ENCODE results near the gene VCPKMT.
"Not testable (repeated sequence)": the region's sequence is repeated elsewhere in the genome, so short reads cannot be mapped to it uniquely, and the experiment has no call there.

VCPKMT gene

DNA sequence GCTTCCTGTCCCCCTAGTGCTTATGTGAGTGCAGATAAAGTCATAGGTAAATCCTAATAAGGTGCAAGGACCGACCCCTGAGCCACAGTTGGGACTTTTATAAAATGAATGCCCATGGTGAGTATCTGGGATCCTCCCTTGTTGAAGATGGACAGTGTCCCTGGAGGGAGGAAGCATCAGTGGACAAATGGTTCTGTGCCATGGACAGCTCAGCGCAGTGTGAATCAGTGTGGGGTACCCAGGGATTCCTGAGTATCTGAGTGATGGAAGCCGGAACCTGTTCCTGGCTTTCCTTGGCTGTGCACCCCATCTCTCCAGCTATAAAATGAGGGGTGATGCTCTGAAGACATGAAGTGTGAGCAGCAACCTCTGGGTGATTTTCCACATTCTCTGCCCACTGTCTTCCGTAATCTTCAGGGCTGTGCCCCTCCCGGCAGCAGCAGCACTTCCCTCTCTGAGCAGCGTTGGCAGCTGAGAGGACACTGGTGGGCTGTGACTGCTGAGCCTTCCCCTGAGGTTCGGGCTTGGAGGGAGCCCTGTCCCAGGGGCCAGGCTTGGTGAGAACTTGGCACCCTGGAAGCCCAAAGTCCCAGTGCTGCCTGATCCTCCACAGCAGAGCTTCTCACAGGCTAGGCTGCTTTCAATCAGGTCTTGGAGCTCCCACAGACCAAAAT is 25.0 kb downstream of the VCPKMT start:
- DNase-seq: no peak

DNA sequence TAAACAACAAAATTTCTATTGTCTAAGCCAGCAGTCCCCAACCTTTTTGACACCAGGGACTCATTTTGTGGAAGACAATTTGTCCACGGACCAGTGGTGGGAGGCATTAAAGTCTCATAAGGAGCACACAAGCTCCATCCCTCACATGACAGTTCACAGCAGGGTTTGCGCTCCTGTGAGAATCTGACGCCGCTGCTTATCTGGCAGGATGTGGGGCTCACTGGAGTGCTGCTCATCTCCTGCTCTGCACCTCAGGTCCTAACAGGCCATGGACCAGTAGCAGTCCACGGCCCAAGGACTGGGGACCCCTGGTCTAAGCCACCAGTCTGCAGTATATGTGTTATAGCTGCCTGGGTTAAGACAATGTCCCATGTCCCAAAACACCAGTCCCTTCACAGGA is 27.2 kb downstream of the VCPKMT start:
- peak; percentile 15 for DNase-seq

DNA sequence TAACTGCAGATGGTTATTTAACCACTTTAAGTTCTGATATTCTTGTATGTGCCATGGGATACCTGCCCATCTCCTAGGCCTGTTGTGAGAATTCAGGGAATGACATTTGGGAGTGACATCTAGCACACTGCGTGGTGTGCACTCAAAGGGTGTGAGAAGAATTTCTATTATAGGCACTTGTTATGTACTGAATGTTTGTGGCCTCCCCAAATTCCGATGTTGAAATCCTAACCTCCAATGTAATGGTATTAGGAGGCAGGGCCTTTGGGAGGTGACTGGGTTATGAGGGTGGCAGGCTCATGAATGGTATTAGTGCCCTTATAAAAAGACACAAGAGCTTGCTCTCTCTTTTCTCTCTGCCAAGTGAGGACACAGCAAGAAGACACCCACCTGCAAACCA is 27.6 kb downstream of the VCPKMT start:
- no peak for DNase-seq

DNA sequence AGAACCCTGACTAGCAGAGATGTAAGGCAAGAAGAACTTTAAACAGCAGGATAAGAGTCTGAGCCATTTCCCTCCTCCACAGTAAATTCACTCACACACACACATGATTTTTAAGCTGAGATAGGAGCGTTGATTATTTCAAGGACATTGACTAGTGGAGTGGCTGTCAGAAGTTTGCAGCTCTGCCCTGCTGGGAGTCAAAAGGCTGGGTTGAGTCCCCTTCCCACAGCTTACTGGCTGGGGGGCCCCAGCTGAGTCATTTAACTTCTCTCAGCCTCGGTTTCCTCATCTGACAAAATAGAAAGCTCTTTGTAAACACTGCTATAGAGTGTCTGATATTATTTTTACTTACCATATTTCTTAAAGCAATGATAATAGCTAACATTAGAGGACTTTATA is 28.3 kb downstream of the VCPKMT start:
- no peak for DNase-seq

DNA sequence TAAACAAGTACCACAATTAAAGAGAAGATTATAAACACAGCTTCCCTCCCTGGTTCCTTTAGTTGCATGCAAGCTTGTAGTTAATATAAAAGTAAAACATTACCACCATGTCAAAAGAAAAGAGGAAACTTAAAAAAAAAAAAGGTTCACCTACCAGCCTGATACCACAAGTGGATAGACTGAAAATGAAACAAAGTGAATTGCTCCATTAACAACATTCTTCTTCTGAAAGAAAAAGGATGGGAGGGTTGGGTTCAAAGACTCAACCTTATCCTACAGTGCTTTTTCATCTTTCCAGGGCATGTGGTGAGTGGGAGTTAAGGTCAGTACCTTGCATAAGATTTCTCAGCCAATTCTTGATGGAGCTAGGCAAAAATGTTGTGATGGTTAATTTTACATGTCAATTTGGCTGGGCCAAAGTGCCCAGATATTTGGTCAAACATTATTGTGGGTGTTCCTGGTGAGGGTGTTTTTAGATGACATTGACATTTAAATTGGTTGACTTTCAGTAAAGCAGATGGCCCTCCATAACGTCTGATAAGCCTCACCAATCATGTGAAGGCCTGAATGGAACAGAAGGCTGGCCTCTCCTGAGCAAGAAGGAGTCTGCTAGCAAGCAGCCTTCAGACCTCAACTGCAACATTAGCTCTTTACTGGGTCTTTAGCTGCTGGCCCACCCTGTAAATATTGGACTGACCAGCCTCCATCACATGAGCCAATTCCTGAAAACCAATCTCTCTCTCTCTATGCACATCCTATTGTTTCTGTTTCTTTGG is 28.8 kb downstream of the VCPKMT start:
- peak; percentile 60 for DNase-seq

DNA sequence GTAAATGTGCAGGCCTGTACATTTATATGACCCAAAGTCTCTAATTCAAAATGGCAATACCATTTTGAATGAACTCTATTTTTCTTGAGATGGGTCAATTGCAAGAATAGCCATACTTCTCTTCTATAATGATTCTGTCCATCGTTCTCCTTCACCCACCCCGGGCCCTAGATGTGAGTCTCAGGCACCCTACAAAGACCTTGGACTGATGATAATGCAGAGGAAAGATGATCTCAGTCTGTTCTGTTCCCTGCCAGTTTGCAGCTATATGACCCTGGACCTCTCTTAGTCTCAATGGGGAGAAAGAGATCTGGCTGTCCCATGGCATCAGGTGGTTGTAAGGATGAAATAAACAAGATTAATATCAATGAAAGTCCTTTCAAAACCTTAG is 30.1 kb downstream of the VCPKMT start:
- no peak for DNase-seq

DNA sequence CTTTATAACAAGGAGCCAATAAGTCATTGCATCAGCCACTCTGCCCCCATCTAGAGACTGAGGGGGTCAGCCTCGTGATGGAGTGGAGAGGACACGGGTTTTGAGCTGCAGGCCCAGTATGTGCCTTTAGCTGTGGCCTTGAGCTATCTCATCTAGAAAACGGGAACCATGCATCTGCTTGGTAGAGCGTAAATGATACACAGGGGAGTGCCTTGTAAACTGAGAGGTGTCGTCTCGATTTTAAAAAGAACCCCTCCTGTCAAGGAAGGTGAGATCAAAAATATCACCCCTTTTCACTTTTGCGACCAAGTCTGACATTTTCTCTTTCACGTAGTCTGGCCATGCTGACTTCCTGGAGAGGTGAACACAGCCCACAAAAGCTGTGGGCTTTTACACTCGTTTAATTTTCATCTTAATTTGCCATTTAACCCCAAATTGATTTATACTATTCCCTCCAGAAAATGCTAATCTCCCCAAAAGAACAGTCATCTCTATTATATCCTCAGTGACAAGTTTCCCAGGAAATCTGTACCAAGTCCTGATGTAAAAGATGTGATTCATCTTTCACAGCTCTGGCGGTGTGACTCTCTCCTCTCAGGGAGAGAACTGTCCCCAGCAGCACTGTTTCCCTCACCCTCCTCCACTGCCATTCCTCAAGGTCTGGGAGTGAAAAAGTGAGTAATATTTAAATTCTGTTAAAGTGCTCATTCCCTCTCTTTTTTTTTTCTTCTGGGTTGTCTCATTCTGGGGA is 30.6 kb downstream of the VCPKMT start:
- DNase-seq: peak; percentile 22

DNA sequence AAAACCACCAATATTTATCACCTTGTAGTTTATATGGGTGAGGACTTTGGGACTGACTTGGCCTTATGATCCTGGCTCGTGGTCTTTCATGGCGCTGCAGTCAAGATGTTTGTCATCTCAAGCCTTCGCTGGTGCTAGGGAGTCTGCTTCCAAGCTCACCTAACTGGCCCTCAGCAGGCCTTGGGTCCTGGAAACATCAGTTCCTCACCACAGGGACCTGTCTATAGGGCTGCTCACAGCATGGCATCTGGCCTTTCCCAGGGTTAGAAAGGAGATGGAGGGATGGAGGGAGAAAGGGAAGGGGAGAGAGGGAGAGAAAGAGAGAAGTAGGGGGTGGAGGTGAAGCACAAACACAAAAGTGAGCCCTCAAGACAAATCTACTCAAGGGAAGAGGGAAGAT is 31.7 kb downstream of the VCPKMT start:
- DNase-seq: no peak

DNA sequence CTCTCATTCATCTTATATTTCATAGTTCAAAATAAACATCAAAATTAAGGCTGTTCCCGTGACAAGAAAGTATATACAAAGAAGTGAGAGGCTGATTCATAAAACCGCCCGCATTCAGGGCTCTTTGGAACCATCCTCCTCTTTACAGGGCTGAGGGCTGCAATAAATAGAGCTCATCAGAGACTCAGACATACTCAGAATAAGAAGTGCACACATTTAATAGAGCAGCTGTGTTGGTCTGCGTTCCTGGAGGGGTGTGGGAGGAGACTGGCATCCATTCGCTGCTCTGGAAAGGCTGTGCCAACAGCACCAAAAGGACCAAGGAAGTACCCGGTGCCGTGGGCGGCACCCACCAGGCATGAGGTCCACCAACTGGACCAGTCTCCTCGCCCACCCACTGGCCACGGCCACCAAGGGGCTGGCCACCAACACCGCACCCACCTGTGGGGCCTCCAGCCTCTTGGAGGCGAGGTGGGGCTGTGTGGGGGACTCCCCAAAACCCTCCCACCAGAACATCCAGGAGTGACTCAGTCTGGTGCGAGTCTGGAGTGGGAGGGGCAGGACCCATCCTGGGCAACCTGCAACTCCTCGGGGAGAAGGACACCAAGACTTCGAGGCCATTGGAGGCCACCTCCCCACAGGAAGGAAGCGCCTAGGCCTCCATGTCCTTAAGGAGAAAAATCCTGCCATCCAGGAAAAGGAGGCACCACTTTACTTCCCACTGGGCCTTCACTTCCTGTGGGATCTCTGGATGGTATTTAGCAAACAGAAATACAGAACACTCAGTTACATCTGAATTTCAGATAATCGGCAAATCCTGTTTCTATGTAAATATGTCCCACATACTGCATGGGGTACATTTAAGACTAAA is 32.7 kb downstream of the VCPKMT start:
- DNase-seq: peak; percentile 30

DNA sequence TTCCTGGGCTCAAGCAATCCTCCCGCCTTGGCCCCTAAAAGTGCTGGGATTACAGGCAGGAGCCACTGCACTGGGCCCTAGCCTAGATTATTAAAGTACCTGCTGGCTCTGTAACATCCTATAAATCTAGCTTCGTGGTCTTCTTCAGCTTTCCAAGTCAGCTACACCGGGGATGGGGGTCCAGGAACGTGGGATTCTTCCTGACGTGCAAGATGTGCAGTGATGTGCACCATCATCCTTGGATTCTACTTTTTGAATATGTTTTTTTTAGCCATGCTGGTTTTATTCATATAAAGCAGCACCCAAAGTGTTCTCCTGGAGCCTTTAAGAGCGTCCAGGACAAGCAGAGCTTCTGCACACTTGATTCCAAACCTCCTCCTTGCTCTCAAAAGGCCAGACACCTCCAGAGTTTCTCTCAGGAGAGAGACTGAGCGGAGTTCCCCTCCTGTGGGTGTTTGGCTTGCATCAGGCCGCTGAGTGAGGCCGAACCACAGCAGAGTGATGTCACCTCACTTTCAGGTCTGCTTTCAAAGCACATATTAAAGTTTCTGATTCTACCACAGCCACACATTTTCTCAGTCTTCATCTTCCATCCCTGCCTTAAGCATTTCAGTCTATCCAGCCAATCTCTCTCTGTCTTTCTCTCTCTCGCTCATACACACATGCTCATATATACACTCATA is 33.4 kb downstream of the VCPKMT start:
- peak; percentile 92 for DNase-seq

DNA sequence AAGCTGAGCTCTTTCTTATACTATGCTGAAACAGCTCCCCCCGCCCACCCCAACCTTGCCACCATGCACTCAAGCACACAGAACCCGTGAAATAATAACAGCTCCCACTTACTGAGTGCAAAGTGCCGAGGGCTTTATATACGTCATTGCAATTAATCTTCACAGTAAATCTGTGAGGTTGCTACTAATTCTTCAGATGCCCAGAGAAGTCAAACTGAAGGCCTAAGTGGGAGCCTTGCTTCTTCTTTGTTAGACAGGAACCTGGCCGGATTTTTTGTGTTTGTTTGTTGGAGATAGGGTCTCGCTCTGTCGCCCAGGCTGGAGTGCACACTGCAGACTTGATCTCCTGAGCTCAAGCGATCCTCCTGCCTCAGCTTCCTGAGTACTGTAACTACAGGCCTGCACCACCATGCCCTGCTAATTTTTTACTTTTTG is 34.0 kb downstream of the VCPKMT start:
- DNase-seq: peak; percentile 80

DNA sequence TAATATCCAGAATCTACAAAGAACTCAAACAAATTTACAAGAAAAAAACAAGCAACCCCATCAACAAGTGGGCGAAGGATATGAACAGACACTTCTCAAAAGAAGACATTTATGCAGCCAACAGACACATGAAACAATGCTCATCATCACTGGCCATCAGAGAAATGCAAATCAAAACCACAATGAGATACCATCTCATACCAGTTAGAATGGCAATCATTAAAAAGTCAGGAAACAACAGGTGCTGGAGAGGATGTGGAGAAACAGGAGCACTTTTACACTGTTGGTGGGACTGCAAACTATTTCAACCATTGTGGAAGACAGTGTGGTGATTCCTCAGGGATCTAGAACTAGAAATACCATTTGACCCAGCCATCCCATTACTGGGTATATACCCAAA is 37.3 kb downstream of the VCPKMT start:
- DNase-seq: not testable (repeated sequence)

DNA sequence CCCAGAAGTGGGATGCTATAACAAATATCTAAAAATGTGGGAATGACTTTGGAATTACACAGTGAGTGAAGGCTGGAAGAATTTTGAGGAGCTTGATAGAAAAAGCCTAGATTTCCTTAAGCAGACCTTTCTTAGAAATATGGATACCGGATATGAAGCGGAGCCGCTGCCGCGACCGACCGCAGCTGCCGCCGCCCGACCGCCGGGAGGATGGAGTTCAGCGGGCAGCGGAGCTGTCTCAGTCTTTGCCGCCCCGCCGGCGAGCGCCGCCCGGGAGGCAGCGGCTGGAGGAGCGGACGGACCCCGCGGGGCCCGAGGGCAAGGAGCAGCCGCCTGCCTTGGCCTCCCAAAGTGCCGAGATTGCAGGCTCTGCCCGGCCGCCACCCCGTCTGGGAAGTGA is 42.7 kb downstream of the VCPKMT start:
- DNase-seq: not testable (repeated sequence)

DNA sequence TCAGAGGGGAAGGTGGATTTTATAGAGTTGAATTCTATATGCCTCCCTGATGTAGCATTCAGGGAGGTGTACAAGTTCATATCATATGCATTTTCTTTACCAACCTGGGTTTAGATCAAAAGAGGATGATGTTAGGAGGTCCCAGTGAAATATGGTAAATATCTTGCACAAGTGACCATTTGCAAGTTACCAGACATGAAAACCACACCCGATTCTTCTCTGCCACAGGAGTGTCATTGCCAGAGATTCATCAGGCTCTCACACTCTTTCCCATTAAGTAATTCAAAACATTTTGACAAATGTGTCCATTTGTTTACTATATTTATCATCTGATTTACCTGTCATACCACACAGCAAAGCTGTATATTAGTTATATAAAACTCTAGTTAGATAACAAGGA is 44.0 kb downstream of the VCPKMT start:
- DNase-seq: no peak

DNA sequence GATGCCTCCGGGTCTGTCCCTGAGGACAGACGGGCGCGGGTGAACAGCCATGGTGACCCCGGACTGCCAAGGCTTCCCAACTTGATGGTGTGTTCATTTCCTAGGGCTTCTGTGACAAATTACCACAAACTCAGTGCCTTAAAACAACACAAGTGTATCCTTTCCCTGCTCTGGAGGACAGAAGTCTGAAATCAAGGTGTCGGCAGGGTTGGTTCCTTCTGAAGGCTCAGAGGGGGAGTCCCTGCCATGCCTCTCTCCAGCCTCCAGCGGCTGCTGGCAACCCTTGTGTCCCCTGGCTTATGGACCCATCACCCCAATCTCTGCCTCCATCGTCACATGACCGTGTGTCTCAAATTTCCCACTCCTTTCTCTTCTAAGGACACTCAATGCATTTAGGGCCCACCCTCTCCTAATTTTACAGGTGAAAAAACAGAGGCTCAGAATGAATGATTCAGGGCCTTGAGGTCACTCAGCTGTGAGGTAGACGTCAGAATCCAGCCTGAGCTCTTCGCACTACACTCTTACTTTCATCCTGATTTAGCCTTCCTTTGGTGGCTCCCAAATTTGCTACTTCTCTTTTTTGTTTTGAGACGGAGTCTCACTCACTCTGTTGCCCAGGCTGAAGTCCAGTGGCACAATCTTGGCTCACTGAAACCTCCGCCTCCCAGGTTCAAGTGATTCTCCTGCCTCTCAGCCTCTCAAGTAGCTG is 45.4 kb downstream of the VCPKMT start:
- no peak for DNase-seq

DNA sequence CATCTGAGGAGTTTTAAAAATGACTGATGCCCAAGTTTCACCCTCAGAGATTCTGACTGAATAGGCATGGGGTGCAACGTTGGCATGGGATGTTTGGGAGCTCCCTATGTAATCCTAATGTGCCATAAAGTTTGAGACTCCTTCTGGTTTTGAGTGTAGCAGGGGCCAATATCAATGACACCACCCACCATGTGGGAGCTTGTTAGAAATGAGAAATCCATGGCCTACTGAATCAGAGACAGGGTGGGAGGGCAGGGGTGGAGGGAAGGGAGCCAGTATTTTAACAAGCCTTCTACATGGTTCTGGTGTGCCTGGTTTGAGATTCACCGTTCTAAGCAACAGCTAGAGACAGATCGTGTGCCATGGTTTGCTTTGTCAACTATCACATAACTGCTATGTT is 46.1 kb downstream of the VCPKMT start:
- no peak for DNase-seq

DNA sequence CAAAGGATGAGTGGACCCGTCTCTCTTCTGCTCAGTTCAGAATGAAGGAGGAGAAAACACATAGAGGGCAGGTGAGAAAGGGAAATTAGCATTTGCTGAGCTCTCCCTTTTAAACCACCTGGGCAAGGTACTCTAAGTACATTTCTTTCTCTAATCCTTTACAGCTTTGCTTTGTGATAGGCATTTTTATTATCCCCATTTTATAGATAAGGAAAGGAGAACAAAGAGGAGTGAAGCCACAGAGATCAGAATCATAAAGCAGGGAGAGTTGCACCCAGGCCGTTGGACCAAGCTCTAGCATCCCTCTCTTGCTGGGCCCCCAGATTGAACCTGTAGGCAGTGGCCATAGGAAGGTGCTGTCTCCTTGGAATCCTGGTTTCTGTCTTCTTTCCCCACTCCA is 47.0 kb downstream of the VCPKMT start:
- no peak for DNase-seq

DNA sequence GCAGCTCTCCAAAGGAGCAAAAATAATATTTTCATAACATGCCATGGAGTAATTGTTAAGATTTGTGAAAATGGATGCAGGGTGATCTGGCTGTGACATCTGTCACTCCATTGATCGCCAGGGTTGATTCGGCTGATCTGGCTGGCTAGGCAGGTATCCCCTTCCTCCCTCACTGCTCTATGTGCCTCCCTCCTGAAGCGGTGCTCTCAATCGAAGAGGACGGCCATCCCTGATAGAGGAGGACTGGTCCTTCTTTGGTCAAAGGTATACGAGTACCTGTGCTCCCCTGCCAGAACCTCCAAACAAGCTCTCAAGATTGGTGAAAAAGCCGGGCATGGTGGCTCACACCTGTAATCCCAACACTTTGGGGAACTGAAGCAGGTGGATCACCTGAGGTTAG is 47.9 kb downstream of the VCPKMT start:
- DNase-seq: no peak

DNA sequence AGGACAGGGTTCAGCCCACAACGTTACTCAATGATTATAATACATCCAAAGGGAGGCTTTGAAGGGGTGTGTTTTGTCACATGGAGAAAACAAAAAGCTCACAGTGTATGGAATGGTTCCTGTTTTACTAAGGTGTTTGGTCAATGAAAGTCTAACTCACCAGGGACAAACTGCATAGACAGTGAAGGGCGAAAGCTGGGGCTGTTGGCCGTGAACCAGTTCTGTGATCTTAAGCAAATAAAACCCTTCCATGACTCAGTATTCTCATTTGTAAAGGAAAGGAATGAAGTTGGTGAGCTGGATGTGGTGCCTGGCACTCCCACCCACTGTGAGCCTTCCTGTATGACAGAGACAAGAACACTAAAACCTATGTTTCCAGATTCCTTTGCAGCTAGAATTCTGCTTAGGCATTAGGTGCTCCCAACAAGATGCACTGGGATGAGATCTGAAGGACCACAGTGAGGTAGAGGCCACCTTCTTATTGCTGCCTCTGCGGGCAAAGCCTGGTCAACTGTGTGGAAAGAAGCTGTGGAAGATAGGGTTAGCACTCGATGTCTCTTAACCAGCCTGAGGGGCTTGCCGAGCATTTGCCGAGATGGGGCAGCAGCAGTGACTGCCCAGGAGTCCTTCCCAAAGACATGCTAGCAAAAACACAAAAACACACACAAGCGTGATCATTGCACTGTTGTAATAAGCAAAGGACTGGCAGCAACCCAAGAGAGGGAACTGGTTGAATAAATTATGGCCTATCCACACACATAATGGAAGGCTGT is 48.5 kb downstream of the VCPKMT start:
- no peak for DNase-seq

DNA sequence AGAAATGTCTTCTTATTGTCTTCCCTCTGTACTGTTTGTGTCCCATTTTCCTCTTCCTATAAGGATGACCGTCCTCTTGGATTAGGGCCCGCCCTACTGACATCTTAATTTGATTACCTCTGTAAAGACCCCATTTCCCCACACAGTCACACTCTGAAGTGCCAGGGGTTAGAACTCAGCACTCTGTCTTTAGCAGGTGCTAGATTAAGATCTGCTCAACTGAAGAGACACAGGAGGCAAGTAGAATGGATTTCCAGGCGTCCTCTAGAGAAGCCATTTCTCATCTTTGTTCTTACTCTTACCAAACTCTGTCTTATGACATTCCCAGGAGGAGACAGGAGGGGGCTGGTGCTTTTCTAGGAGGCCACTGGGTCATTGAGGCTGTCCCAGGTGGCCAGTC is 50.8 kb downstream of the VCPKMT start:
- DNase-seq: no peak

DNA sequence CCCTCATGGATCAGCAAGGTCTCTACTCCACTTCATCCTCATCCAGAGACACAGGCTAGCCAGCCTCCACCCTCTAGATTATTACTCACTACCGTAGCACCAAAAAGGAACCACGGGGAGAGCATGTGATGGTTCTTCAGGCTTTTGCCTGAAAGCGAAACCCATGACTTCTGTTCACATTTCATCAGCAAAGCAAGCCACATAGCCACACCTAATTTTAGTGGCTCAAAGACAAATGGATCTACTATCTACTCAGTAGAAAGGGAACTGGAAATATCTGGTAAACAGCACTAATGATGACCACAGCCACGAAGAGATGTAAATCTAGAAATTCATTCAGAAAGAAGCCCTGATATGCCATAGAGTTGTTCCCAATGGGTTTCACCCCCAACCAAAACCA is 51.4 kb downstream of the VCPKMT start:
- DNase-seq: peak; percentile 74
